NCI-H2107 (cell line): Measurements from ENCODE around the gene CHN2.

ENCODE experiments used
- DNase-seq: peaks from one replicate; lab custom pipeline; 2025; lab: John Stamatoyannopoulos, UW

The CHN2 gene

DNA sequence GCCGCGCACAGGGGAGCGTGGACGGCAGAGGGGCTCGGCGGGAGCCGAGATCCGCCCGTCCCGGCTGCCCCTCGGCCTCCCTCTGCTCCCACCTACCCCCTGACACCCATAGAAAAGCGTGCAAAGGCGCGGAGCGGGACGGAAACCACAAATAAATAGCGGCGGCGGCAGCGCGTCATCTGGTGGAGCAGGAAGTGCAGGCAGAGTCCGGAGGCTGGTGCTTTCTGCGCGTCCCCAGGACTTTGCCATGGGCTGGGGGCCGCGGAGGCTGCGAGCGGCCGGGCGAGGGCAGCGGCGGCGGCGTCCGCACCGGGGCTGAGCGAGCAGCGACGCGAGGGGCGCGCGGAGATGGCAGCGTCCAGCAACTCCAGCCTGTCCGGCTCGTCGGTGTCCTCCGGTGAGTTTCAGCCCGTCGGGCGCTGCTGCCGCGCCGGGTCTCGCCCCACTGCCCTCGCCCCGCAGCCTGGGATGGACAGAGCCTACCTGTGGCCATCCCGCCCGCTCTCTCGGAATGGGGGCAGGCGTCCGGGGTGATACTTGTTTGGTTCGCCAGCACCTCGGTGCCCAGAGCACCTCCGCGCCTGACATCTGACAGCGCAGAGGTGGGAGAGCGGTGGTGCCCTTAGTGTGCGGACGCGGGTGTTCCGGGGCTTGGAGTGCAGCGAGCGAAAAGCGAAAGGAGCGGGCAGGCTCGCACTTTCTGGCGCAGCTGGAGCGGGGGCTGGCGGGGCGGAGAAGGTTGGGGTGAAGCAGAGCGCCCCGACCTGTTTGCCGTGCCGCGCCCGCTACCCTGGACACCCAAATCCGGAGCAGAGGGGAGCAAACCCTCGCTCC, at the start of gene CHN2:
TSS of gene CHN2 (plus strand) at position 182 of the 834 bp plus-strand sequence.
- peak; percentile 59 for DNase-seq

DNA sequence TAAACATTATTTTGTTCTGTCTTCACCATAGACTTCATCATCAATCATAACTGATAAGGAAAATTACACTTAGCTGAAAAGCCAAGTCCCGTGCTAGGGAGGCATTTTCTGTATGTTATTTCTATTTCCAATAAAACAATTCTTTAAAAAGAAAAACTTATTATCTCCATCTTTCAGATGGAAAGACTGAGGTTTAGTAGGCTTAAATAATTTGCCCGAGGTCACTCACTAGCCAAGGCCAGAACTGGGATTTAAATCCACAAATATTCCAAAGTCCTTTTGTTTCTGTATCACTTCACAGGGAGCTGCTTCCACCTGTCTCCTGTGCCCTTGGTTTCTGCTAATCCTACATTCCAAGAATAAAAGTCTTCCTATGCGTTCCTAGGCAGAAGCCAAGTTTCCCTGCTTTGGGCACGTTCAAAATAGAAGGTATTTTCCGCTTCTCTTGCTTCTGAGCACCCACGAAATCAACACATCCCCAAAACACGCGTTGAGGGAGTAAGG, 49.0 kb upstream of the CHN2 start:
- DNase-seq, result no peak

DNA sequence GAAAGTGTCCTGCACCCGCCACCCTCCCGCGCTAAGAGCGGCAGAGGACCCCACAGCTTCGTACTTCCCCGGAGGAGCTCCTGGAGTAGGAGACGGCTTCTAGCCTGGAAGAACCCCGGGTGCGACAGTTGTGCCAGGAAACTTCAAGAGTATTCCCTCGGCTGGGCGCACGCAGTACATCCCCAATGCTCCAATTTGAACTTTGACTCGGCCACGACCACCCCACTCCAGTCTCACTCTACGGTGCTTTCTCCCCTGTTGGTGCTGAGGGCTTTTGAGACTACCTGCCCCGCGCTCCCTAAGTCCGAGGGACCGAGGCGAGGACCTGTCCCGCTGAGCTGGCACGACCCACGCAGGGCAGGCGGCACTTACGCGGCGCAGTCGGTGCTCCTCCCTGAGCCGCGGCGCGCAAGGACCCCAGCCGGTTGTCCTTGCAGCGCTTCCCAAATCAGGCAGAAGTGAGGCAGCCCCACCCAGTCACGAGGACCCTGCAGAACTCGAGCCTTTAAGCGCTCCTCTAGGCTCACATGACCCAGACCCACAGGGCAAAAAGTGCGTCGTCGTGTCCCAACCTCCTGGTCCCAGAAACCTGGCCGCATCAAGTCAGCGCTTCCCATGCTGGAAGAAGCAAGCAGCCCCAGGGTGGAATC, 48.4 kb upstream of the CHN2 start, which contains the start of gene CPVL:
TSS of gene CPVL (minus strand) at position 481 of the 650 bp plus-strand sequence. CDS start 25,476 bp downstream, outside the sequence.
- DNase-seq, result no peak

DNA sequence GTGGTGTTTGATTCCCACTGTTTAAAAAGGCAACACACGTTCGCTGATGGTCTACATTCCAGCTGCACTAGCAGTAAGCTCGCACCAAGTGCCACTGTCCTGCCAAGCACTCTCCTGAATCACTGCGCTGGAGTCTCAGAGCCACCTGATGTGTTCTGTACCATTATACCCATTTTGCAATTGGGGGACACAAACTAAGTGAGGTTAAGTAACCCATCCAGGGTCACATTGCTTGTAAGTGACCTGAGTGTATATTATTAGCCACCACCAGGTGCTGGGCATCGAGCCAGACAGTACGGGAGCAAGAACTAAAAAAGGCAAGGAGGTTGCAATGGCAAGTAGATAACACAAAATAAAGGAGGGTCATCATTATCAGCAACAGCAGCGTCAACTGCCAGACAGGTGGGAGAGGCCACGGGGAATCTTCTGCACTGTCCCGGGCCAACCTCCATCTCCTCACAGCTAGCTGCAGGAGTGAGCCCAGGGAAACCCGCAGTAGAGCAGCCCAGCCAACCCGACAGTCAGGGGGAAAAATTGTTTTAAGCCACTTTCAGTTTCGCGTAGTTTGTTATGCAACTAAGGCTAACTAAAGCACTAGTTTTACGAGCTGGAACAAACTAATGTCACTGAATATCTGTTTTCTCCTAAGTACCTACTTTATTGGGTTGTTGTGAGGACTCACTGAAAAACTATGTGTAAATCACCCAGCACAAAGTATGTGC, 47.5 kb upstream of the CHN2 start:
- no peak for DNase-seq

DNA sequence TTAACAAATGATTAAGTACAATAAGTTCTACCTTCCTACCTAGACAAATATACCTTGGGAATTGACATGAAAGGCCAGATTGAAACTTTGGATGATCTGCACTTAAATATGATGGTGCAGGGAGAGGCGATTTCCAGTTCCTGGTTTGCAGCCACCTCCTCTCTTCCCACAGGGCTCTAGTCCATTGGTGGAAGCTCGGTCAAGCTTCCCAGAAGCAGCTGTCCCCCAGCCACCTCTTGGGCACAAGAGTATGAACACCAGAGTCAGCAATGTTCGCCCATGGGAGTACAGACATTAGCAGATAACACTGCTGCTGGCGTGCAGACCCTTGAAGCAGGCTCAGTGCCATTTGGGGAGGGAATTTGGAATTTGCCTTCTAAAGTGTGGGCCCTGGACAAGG, 46.8 kb upstream of the CHN2 start:
- DNase-seq, result no peak

DNA sequence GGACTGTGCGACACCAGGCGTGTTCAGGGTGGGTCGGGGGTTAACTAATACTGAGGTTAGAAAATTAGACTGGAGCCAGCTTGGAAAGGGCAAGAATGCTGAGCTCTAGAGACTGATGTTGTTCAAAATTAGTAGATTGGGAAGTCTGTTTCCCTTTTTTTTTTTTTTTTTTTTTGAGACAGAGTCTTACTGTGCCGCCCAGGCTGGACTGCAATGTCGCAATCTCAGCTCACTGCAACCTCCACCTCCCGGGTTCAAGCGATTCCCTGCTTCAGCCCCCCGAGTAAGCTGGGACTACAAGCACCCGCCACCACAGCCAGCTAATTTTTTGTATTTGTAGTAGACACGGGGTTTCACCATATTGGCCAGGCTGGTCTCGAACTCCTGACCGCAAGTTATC, 45.5 kb upstream of the CHN2 start:
- no peak for DNase-seq

DNA sequence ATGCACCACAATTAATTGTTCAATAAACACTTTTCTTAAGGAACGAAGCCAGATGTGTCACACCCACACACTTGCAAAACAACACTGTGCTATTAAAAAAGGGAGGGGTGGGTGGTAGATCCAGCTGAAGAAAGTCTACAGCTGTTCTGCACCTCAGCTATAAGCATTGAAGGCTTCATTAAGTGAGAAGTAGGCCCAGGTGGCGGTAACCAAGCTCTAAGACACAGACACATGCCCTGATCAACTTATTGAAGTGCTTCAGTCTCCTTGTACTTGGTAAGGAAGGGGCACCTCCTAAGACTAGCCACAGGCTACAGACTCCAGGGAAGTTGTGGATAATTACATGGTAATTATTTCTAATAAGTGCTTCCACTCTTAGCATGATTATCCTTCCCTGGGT, 43.7 kb upstream of the CHN2 start:
- DNase-seq, result no peak

DNA sequence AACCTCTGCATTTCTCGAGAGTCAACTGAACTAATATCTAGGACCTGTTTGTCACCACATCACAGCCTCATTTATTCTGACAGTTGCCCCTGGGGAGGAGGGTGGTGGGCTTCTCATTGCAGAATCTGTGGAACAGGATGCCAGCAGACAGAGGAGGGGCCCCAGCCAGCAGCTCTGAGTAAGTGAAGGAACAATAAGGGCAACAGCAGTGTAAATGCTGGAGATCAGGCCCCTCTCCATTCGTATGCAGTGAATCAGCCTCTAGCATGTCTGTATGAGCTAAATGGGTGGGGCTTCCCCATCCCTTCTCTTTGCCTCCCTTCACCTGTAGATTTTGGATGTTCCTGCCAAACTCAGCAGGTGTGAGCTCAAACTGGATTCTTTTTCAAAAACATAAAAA, 40.5 kb upstream of the CHN2 start:
- no peak for DNase-seq

DNA sequence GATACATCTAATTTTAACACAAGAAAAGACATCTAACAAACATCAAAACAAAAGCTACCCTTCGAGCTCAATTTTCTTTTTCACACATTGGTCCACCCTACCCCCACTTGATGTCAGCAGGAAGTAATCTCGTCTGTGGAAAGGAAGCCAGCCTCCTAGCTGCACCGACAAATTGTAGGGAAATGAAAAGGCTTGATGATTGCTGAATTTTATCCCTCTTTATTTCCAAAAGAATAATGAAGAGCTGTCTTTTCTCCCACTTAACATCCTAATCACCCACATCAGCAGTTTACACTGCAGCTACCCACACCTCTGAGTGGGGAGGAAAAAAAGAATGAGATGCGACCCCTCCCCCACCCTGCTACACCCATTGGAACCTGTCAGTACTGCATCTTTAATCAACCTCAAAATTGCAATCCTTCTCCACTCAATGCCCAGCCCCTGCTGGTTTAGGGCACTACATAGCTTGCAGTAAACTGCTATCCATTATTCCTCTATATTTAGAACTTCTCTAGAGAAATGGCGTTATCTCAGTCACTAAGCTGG, 37.6 kb upstream of the CHN2 start:
- DNase-seq, result no peak

DNA sequence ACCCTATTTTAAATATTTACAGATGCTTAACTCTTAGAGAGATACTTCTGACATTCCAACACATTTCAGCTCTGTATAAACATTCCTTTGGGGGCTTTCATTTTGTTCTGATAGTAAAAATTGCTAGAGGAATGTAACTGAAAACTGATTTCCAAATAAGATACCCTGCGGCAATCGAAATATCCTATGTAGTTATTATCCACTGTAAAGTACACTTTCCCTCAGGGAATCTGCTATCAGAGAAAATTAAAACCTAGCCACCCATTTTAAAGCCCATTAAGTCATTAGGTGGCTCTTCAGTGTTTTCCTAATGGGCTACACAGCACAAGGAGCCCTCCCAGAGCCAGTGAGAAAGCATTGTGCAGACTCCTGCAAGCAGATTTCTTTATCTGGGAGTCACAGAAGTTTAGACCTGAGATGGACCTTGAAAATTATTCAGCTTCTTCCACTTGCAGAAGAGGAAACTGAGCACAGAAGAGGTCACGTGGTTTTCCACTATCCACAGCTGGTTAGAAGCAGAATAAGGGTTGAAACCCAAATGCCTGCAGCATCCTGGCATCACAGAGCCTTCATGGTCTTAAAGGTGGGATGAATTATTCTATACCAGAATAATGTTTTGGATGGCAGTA, 35.7 kb upstream of the CHN2 start:
- DNase-seq, result no peak

DNA sequence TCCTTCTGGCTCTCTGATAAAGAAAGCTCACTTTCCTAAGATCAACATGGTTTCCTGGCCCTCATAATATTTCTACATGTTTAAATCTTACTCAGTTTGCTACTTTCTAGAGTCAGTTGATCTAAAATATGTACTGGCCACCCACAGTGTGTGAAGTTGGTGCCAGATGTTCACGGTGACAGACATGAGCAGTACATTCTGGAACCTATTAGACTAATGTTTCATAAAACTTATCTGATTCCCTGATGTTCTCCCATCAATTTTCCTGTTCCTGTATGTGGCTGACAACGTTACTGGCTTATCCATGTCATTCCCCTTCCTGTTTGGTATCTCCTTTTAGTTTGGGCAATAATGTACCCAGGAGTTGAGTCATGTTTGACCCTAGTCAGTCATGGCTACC, 34.5 kb upstream of the CHN2 start:
- DNase-seq, result no peak

DNA sequence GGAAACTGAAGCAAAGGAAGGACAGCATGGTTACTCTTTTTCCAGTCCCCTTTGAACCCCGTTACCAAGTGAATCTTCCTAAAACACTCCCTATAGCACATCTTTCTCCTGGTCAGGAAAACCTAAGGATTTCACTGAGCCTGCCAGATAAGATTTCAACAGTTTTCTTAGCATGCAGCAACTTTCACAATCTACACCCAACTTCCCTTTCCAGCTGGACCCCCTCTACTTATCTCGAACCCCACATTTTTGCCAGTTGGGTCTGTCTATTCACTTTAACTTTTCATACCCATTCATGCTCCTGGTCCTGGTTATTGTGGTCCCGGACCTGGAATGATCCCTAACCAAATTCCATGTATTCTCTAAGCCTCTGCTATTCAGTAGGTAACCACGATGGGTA, 33.3 kb upstream of the CHN2 start:
- DNase-seq, result no peak

DNA sequence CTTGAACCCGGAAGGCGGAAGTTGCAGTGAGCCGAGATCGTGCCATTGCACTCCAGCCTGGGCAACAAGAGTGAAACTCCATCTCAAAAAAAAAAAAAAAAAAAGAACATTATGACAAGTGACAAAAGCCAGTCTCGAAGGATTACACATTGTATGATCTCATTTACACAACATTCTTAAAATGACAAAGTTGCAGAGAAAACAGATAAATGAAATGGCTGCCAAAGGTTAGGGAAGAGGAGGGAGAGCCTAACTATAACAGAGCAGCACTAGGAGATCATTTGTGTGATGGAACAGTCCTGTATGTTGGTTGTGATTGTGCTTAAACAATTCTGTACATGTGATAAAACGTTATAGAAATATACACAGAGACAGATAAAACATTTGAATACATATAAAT, 32.0 kb upstream of the CHN2 start:
- no peak for DNase-seq

DNA sequence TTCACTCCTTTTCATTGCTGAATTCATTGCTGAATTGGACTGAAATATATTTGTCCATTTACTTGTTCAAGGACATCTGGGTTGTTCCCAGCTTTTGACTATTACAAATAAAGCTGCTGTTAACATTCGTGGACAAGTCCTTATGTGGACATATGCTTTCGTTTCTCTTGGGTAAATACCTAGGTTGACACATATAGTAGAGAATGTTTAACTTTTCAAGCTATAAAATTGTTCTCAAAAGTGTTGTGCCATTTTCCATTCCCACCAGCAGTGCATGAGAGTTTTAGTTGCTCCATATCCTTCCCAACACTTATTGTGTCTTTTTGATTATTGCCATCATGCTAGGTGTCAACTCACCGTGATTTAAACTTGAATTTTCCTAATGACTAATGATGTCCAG, 30.7 kb upstream of the CHN2 start:
- no peak for DNase-seq

DNA sequence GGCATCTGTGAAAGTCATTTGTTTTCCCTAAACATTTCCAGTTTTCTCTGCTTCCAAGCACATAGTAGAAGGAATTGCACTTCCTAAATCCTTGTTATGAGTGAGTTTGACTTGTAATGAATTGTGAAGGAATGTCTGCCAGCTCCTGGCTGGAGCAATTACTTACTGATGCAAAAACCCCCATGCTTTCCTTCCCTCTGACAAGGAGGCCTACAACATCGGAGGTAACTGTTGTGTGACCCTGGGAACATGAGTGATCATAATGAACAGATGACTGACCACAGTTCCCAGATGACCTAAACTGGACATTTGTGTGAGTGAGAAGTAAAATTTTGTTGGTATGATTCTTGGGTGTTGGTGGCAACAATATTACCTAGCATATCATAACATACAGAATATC, 26.9 kb upstream of the CHN2 start:
- no peak for DNase-seq

DNA sequence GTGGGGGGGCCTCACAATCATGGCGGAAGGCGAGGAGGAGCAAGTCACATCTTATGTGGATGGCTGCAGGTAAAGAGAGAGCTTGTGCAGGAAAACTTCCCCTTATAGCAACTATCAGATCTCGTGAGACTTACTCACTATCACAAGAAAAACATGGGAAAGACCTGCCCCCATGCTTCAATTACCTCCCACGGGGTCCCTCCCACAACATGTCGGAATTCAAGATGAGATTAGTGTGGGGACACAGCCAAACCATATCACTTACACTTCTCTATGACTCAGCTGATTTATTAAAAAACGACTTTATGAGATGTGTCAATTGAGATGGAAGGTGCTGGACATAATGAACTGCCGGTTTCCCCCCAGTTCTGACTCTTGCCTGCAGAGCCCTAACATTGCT, 23.8 kb upstream of the CHN2 start:
- no peak for DNase-seq

DNA sequence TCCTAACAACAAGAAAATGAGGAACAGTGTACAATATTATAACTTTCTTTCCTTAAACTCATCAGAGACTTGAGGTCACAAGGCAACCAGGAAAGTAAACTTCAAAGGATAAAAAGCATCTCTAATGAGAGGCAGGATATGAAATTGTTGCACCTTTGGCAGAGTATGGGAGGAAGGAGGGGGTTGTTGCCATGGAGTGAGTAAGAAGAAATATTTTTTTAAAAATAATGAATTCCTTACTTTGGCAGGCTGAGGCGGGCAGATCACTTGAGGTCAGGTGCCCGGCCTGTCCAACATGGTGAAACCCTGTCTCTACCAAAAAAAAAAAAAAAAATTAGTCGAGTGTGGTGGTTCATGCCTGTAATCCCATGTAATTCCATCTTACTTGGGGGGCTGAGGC, 21.1 kb upstream of the CHN2 start:
- no peak for DNase-seq

DNA sequence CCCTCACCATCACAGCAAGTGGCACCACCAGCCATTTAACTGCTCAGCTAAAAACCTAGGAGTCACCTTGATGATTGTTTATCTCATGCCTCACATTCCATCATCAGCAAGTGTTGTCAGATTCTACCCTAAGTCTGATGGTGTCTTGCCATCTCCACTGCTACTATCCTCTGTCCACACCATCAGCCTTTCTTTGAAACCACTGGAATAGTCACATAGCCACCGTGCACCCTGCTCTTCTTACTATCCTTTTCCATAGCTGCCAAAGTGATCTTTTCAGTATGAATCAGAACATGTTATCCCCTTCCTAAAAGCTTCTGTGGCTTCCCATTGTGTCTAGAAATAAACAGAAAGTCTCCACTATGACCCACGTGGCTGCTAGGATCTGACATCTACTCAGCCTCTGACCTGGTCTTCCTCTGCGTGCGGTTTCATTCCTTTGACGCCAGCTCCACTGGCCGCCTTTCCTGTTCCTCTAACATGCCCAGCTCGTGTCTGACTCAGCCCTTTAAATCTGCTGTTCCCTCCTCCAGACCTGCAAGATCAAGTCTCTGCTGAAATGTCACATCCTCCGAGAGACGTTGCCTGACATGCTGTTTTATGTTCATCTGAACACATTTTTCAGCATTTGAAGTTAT, 16.5 kb upstream of the CHN2 start:
- DNase-seq, result no peak

DNA sequence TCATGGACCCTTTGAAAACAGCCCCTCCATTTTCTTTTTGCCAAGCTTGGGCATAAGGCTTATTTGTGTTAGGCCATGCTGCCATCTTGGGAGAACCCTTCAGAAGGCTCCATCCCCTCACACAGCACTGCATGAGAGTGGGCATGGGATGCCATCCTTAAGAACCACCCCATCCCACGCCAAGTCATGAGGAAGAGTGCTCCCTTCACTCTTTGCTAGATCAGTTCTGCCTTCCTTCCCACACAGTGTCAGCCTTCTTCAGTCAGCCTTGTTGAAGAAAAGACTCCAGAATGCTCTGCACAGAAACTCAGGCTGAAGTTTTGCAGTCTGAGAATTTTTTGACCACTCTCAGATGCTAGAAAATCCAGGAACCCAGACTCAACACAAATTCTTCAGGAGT, 15.5 kb upstream of the CHN2 start:
- DNase-seq, result no peak

DNA sequence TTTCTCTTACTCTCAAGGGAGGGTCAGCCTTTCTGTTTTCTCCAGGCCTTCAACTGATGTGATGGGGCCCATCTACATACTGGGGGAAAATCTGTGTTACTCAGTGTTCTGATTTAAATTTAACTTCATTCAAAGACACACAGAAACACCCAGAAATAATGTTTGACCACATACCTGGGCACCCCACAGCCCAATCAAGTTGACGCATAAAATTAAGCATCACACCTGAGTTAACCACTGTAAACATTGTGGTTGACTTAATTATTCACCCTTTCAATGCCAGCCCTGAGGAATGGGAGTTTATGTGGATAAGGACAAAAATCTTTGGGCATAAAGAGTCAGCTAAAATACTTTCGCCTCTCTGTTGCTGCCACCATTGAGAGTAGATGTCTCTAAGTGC, 10.0 kb upstream of the CHN2 start:
- no peak for DNase-seq

DNA sequence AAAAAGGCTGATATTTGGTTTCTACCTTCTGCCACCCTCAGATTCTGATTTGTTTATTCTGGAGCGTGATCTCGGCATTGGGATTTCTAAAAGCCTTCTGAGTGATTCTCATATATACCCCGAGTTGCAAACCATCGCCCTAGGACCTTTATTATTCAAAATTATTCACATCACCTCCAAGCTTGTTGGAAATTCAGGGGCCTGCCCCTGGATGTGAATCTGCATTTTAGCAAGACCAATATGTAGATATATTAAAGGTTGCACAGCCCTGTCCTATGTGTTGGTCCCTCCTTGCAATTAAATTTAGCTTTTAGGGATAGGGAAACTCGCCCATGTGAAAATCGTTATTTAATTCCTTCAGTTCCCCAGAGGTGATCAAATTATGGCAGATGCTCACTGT, 9.0 kb upstream of the CHN2 start:
- no peak for DNase-seq
